HG02798 (cell line): ENCODE data around the gene SELPLG.

Experiments used
- ATAC-seq: cut with Tn5 transposase; IDR thresholded peaks from one replicate; pipeline ENCODE4 v1.9.1; 2021; ENCODE audit warnings: mild to moderate bottlenecking; ENCODE audit not compliant: unreplicated experiment, poor library complexity

Gene SELPLG

DNA sequence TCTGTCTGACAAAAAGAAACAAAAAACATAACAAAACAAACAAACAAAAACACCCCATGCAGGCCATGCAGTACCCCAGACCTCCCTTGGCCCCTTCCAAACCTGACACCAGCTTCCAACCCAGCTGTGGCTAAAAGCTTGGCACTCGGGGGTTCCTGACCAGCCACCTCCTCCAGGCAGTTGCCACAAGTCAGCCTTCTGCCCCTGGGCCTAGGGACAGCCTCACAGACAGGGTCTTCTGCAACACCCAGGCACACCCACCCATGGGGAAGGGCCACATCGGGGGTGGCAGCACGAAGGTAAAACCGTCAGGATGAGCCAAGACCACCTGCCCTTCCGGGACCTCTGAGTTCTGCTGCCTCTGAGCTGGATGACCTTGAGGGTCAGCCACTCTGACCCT, 25.1 kb downstream of the SELPLG start:
- no peak for ATAC-seq

DNA sequence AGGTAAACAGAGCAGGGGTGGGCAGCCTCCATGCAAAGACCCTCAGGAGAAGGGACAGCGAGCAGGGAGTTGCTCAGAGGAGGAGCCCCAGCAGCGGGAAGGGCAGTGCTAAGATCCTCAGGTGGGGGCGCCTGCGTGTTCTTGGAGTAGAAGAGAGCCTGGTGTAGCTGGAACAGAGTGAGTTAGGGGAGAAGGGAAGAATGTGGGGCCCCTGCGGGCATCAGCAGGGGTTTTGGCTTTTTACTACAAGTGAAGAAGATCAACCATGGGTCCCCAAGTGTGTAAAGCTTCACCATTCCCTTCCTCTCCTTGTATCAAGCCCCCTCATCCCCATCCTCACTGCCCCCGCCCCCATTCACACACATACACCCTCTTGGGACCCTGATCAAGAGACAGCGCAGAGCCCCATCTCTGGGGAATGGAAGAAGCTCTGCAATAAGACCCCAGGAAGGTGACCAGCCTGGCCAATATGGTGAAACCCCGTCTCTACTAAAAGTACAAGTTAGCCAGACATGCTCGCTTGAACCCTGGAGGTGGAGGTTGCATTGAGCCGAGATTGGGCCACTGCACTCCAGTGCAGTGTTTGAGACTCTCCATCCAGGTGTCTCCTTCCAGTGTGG, 25.6 kb downstream of the SELPLG start:
- no peak for ATAC-seq

DNA sequence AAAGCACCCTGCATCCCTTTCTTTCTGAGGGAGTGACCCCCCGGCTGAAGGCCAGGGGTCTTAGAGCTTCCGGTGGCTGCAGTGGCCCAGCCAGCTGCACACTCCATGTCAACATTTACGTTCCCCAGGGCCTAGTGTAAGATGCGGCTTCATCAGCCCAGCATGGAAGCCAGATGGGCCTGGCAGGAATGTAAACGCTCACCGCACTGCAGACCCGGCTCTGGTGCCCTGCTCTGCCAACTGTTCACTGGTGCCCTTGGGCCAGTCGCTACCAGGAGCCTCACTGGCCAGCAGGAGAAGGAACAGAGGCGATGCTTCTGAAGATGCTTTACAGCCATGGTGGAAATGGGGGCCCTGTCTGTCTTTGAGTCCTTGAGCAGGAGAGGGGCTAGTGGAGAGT, 27.2 kb downstream of the SELPLG start:
- ATAC-seq, result no peak

DNA sequence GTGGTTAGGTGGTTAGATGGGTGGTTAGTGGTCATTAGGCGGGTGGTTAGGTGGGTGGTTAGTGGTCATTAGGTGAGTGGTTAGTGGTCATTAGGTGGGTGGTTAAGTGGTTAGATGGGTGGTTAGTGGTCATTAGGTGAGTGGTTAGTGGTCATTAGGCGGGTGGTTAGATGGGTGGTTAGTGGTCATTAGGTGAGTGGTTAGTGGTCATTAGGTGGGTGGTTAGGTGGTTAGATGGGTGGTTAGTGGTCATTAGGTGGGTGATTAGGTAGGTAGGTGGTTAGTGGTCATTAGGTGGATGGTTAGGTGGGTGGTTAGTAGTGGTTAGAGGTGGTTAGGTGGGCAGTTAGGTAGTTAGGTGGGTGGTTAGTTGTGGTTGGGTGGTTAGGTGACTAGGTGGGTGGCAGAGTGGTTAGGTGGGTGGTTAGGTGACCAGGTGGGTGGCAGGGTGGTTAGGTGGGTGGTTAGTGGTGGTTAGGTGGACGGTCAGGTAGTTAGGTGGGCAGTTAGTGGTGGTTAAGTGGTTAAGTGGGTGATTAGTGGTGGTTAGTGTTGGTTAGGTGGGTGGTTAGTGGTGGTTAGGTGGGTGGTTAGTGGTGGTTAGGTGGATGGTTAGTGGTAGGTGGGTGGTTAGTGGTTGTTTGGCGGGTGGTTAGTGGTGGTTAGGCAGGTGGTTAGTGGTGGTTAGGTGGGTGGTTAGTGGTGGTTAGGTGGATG, 27.8 kb downstream of the SELPLG start:
- no peak for ATAC-seq

DNA sequence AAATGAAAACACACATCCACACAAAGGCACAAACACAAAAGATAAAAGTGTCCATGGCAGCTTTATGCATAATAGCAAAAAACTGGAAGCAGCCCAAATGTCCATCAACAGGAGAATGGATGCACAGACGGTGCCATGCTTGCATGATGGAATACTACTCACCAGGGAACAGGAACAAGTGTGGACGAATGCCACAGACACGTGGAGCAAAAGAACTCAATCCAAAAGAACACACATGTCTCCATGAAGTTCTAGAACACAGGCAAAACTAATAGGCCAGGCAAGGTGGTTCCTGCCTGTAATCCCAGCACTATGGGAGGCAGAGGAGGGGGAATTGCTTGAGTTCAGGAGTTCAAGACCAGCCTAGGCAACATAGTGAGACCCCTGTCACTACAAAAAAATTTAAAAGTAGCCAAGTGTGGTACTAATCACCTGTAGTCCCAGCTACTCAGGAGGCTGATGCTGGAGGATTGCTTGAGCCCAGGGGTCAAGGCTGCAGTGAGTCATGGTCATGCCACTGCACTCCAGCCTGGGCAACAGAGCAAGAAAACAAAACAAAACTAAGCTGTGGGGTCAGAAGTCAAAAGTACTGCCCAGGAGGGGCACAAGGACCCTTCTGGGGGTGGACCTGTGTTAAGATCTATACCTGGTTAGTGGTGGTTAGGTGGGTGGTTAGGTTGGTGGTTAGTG, 28.5 kb downstream of the SELPLG start:
- ATAC-seq, result no peak

DNA sequence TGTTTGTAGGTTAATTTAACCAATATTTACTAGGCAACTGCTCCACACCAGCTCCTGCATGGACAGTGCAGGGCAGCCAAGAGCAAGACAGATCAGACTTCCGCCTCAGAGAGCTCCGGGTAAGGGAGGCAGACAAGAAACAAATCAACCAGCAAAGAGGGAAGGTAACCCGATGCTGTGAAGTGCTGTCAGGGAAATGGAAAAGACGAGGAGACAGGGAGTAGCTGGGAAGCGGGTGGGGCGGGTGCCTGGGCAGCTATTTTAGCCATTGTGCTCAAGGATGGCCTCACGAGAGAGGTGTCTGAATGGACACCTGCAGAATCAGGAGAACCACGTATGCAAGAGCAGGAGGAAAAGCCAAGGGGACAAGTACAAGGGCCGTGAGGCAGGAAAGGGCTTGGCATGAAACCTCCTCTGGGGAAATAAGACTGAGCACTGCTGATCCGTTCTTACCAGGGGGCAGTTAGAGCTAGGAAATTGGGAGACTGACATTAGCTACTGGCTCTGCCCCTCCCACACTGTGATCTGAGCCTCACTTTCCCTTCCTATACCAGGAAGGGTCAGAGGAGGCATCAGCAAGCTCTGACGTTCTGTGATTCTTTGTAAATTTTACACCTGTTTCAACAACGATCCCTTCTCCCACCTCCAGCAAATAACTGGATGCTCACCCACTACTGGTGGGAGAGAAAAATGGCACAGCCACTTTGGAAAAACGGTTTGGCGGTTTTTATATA, 29.3 kb downstream of the SELPLG start:
- ATAC-seq, result no peak

DNA sequence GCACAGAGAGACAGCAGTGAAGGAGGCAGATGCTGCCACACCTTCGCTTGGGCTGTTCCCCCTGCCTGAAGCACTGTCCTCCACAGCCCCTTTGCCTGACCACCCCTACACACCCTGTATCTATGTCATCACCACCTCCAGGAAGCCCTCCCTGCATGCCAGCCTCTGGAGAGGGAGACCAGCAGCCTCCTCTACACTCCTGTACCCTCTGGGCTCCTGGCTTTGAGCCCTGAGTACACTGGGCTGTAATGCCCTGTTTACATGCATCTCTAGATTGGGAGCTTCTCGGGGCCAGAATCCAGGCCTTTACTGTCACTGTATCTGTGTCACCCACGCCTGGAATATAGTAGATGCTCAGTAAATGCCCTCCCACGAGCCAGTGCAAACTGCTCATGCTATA, 30.0 kb downstream of the SELPLG start:
- no peak for ATAC-seq

DNA sequence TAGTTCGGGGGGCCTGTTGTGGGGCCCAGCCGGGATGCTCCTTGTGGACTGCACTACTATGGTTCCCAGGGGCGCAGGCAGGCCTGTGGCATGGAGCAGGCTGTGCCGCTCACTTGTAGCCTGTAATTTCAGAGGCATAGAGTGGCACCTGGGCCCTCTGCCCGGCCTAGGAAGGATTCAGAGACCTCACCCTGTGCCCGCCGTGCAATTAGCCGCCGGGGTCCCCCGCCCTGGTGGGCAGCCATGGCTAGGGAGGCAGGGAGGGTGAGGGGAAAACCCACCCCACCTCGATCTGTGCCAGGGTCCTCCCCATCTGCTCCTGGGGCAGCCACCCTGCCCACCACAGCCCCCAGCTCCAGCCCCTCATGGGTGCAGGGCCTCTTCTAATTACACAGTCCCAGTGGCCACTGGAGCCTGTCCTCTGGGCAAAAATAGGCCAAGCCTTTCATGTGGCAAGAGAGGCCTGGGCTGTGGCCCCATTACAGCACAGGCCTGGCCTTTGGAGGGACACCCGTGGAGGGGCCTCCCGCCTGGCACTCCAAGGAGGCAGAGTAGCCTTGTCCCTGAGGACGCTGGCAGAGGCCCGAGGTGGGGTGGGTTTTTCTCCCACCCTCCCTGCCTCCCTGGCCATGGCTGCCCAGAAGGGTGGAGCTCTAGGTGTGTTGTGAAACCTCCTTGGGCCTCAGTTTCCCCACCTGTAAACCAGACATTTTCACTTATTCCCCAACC, 30.6 kb downstream of the SELPLG start:
- no peak for ATAC-seq

DNA sequence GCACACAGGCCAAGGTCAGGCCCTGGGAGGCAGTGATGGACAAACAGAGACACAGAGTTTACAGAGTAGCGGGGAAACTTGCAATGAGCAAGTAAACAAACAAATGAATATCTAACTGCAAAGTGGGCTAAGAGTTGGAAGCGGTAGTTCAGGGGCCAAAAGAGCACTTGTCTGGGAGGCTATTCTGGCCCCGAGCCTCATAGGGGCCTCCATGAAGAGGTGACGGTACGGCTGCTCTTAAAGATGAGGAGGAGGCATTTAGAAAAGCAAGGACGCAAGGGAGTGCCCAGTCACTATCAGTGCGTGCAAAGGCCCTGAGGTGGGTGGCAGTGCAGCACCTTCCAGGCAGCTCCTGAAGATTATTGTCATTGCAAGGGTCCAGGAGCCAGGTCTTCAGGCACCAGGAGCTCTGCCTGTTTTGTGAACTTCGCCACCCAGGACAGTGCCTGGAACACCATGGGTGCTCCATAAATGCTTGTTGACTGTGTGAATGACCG, 31.4 kb downstream of the SELPLG start:
- ATAC-seq, result no peak

DNA sequence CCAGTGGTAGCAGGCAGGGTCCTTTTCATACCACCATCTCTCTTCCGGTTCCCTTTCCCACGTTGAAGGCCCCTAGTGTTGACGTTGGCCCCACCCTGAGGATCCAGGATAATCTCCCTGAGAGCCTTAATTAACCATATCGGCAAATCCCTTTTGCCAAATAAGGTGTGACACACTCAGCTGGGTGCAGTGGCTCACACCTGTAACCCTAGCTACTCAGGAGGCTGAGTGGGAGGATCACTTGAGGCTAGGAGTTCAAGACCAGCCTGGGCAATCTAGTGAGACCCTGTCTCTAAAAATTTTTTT, 33.0 kb downstream of the SELPLG start:
- no peak for ATAC-seq

DNA sequence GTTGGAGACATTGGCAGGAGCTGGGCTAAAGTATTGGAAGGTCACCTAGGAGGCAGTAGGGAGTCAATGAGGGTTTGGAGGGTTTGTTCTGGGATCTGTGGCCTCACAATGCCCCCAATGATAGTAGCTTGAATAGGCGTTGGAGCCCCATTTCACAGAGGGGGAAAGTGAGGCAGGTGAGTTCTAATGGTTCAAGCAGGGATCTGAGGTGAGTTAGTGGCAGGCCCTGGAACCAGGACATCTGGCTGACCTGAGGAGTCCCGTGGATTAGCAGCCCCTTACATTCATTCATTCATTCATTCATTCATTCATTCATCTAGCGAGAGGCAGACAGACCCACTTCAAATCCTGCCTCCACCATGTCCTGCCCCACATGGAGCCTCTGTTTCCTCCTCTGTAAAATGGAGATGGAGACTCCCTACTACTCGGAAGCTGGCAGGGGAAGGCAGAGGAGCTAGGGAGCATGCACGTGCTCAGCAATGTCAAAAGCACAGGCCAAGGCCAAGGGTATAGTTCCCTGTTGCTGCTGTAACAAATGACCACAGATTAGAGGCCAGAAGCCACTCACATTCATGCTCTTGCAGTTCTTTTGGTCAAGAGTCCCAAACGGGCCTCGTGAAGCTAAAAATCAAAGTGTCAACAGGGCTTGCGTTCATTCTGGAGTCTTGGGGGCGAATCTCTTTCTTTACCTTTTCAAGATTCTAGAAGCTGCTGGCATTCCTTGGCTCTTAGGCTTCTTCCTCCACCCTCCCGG, 33.6 kb downstream of the SELPLG start:
- ATAC-seq, result no peak

DNA sequence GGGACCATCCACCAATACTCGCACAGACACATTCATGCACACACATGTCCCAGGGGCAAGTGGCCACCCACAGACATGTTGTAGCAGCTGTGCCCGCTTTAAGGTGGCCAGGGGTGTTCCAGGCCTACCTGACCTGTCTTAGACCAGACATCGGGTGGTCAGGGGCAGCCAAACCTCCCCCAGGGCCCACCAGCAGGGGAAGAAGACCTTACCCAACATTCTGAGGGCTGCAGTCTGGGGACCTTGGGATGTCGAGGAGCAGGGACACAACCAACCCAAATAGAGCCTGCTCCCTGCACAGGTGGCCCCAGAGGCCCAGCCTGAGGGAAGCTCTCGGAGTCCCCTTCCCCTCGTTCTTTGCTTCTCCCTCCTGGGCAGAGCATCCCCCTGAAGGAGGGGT, 34.2 kb downstream of the SELPLG start:
- ATAC-seq, result no peak

DNA sequence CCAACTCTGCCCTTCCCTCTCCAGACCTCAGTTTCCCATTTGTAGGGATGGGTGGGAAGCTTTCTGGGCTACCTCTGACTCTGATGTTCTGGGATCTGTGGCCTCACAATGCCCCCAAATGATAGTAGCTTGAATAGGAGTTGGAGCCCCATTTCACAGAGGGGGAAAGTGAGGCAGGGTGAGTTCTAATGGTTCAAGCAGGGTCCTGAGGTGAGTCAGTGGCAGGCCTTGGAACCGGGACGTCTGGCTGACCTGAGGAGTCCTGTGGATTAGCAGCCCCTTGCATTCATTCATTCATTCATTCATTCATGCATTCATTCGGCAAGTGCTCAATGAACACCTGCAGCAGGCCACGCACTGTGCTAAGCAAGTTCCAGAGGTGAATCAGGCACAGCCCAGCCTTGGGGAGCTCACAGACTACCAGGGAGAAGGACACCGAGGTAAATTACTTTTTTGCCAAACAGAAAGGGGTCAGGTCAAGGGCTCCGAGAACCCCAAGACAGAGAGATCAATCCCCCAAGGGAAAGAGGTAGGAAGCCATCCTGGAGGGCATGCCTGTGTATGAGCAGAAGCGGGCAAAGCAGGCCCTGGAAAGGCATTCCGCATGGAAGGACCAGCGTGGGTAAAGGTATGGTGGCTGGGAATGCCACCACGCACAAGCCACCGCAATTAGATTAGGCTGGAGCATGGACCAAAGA, 35.0 kb downstream of the SELPLG start:
- ATAC-seq, result no peak

DNA sequence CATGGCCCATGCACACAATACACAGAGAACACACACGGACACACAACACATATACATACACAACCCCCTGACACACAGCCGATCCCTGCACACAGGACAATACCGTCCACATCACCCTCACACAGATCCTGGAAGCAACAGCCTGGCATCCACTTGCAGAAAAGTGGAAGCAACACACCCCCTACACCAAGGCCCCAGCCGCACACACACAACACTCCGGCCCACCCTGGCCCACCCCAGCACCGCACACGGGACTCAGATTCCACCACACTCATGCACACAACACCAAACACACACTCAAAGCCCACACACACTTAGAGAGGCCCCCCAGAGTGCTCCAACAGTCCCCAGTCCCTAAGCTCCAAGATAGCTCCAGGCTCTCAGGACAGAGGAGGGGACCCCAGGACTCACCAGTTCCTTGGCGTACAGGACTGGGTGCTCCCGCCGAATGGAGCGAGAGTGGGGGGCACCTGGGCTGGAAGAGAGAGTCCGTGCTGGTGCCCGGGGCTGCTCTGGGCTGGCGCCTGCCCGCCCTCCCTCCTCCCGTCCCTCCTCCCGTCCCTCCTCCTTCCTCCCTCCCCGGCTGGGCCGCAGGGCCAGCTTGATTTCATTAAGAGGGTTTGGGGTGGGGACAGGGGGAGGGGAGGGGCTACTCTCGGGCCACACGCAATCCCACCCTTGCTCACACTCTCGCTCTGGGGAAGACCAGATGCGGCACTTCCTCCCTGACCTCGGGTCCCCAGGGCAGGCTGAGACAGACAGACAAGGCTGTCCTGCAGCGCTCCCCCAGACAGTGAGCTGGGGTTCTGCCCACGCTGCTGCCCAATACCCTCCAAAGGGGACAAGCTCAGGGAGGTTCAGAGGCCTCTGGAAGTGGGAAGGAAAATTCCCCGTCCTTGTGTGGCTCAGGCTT, 35.9 kb downstream of the SELPLG start, which contains the start of gene TMEM119:
TMEM119 (minus strand) TSS at position 526 of the 913 bp plus-strand sequence. CDS start 5,701 bp downstream, outside the sequence.
- ATAC-seq, result no peak

DNA sequence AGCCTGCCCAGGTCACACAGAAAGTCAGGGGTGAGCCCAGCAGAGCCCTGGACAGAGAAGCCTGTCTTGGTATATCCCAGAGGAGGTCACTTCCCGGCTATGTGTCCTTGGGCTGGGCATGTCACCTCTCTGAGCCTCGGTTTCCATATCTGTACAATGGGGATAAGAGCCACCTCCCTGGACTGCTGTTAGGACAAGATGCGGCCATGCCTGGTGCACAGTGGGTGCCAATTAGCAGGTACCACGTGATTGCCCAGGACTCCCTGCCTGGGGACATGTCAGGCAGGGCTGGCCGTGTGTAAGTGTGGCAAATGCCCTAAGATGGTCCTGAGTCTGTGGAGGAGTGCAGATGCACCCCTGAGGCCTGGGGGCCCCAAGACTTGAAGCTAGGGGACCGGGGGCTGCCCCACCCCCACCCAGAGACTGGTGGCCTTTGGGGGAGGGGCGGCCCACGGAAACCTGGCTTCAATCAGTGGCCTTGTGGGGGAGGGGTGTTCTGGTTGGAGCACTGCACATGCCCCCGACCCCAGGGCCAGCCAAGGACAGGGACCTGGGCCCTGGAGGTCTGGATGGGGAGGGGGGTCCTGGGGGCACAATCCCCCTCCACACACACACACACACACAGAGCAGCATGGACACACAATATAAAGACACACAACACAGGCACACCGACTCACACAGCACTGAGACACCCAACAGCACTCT, 36.7 kb downstream of the SELPLG start:
- ATAC-seq, result no peak

DNA sequence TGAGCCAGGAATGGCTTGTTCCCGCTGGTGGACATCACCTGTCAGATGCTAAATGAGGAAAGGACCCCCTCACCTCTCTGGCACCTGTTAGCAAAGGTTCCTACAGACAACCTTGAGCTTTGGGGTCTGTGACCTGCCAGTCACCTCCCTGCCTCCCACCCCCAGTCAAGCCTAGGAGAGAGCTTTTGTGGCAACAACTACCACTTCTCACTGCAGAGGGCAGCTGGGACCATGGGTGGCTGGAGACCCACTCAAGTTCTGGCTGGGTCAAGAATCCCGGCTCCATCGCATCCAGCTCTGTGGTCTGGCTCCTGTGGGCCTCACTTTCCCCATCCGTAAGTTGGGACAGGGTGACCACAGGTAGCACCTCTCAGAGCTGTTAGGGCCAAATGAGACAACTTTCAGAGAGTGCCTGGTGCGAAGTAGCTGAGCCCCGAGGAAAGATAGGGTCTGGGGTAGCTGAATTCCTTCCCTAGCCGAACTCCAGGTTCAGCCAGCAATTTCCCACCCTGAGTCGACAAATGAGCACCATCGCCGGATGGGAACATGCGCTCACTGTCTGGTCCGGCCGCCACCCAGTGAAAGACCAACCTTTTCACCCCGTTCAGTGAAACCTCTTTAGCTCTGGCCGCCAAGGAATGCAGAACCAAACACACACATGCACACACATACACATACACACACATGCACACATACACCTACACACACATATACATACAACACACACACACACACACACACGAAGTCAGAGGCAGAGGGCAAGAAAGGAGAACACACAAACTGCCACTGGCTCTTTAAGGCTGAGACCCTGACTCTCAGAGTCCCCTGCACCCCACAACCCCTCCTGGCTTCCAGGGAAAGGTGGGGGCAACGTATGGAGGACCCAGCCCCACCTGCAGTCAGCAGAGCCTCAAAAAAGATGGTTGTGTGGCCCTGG, 37.7 kb downstream of the SELPLG start:
- ATAC-seq, result no peak
